Mucosa of rectum (tissue), 2 donors: Measurements from ENCODE around the gene PALLD.

ENCODE experiments used
- H3K27ac ChIP-seq, 2 donors: one replicate each; pipeline ENCODE4 v1.7.0; 2013; ENCODE audit warnings: inconsistent platforms in 2 of 2, low read depth in 2 of 2, low read length in 2 of 2
- H3K27me3 ChIP-seq, 2 donors: one replicate each; pipeline ENCODE4 v1.7.0; 2013; ENCODE audit warnings: low read length in 2 of 2; ENCODE audit not compliant: control insufficient read depth in 2 of 2, insufficient read depth in 2 of 2
- H3K36me3 ChIP-seq, 2 donors: one replicate each; pipeline ENCODE4 v1.7.0; 2013; ENCODE audit warnings: low read length in 2 of 2; ENCODE audit not compliant: control insufficient read depth in 2 of 2, insufficient read depth in 2 of 2
- H3K4me1 ChIP-seq, 2 donors: one replicate each; pipeline ENCODE4 v1.7.0; 2013; ENCODE audit warnings: low read length in 2 of 2, mild to moderate bottlenecking in 1 of 2; ENCODE audit not compliant: control insufficient read depth in 2 of 2, insufficient read depth in 2 of 2
- H3K4me3 ChIP-seq, 2 donors: one replicate each; pipeline ENCODE4 v1.7.0; 2013; ENCODE audit warnings: low read length in 2 of 2
- H3K9ac ChIP-seq, 2 donors: one replicate each; pipeline ENCODE4 v1.7.0; 2013; ENCODE audit warnings: low read length in 2 of 2, low read depth in 1 of 2, mild to moderate bottlenecking in 1 of 2
- H3K9me3 ChIP-seq, 2 donors: one replicate each; pipeline ENCODE4 v1.7.0; 2013; ENCODE audit warnings: low read length in 2 of 2; ENCODE audit not compliant: control insufficient read depth in 2 of 2
- donor health status: healthy.
- donor health status: Normal muscosa, but diverticular disease.

Gene PALLD

DNA sequence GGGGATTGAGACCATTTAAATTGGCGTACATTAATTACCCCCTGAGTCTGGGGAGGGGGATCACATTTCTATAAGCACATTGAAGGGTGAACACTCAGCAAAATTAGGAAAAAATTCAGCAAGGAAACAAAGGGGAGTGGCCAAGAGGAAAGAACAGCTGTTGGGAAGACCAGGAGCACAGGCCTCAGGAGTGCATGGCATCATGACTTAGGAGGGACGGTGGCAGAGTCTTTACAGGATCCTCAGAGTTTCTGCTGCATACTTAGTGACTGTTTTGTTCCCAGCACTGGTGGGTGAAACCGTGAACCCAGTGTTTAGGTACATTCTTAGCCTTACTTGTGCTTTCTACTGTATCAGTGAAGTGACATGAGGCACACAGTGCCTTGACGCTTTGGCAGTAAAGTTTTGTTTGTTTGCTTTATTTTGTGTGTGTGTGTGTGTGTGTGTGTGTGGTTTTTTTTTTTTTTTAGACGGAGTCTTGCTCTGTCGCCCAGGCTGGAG lies 391.9 kb downstream of the PALLD start:
- Histone ChIP-seq H3K4me1 (no peaks in the 10 kb centered on the region), H3K27ac (no peak overlapping the region), H3K36me3 (peaks cover 10 to 20% of the 10 kb centered on the region in 2 donors), H3K9ac (no peak overlapping the region), H3K4me3 (no peak overlapping the region), H3K9me3 (no peaks in the 10 kb centered on the region), H3K27me3 (no peaks in the 10 kb centered on the region)

DNA sequence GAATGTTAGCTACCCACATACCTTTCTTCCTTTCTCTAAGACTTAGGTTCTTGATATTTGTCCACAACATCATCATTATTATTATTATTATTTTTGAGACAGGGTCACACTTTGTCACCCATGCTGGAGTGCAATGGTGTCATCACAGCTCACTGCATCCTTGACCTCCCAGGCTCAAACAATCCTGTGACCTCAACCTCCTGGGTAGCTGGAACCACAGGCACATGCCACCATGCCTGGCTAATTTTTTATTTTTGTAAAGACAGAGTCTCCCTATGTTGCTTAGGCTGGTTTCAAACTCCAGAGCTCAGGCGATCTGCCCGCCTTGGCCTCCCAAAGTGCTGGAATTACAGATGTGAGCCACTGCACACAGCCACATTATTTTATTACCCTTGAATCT lies 394.2 kb downstream of the PALLD start:
- H3K4me3 ChIP-seq = no peak overlapping the region
- H3K4me1 ChIP-seq = no peaks in the 10 kb centered on the region
- peaks cover 19 to 33% of the 10 kb centered on the region in 2 donors for H3K36me3 ChIP-seq
- no peak overlapping the region for H3K9ac ChIP-seq
- H3K27ac ChIP-seq = no peak overlapping the region
- no peaks in the 10 kb centered on the region for H3K27me3 ChIP-seq
- no peaks in the 10 kb centered on the region for H3K9me3 ChIP-seq

DNA sequence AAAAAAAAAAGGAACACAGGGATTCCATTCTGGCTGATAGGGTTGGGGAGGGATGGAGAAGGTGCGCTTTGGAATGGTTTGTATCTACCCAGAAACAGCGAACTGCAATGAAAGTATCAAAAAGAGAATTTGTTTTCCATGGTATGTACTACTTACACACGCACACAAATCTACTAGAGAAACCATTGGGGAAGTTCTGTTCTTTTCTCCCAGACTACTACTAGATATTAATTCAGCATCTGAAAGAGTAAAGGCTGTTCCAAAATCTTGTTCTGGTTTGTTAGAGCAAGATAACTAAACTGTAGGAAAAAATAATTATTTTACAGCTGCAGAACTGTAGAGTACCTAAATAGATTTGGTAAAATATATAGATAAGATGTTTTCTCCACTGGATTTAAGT lies 394.8 kb downstream of the PALLD start:
- Histone ChIP-seq H3K27me3 (no peaks in the 10 kb centered on the region), H3K36me3 (peaks cover 23 to 33% of the 10 kb centered on the region in 2 donors), H3K9me3 (no peaks in the 10 kb centered on the region), H3K4me3 (no peak overlapping the region), H3K27ac (no peak overlapping the region), H3K4me1 (no peaks in the 10 kb centered on the region), H3K9ac (no peak overlapping the region)

DNA sequence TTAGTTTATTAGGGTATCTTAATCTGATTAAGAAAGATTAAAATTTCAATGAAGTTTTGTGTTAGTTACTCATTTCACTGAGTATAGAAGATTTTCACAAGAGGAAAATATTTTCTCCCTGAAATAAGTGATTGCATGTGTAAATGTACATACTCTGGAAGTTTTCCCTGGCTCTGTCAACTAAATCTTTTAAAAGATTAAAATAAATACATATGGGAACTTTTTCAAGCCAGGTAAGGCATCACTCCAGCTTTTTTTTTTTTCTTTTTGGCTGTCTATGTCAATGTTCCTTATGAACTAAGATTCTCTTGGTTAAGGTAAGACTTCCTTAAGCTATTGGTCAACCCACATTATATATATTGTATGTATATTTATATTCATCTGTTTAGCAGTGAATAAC lies 395.6 kb downstream of the PALLD start:
- H3K9me3 ChIP-seq = no peaks in the 10 kb centered on the region
- H3K9ac ChIP-seq = no peak overlapping the region
- no peaks in the 10 kb centered on the region for H3K27me3 ChIP-seq
- H3K4me1 ChIP-seq = no peaks in the 10 kb centered on the region
- H3K4me3 ChIP-seq = no peak overlapping the region
- H3K27ac ChIP-seq = no peak overlapping the region
- peaks cover 23 to 33% of the 10 kb centered on the region in 2 donors for H3K36me3 ChIP-seq

DNA sequence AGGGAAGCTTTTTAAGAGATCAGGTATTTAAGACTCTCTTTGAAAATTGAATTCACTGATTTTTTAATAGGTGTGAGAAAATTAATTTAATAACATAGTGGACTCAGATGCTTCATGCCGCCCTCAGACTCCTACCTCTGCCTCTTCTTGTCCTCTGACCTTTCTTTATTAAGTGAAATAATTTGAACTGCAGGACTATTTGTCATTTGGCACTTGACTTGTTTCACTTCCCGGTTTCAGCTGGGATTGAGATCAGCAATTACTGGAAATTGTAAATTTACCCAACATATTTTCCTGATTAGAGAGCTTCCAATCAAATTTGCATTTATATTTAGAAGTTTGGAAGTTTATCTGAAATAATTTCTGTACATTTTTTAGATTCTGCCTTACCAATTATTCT lies 396.4 kb downstream of the PALLD start:
- Histone ChIP-seq H3K27ac (no peak overlapping the region), H3K4me1 (no peaks in the 10 kb centered on the region), H3K9me3 (no peaks in the 10 kb centered on the region), H3K4me3 (no peak overlapping the region), H3K9ac (no peak overlapping the region), H3K27me3 (no peaks in the 10 kb centered on the region), H3K36me3 (peaks cover 23 to 34% of the 10 kb centered on the region in 2 donors)

DNA sequence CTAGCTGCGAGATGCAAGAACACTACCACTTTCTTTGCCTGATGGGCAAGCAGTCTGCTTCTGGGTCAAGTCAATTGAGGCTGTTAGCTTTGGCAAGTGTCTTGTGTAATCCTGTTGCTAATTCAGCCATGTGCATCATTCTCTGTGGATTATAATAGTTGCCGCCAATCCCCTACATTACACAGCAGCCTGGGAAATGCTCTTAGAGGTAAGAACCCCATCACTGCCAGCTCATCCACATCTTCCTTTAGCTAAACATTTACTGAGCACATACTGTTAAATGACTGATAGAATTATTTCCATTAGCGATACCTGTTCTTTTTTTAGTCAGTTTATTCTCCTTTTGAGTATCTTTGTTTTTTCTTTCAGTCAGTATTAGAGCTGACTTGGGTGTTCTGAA lies 397.0 kb downstream of the PALLD start:
- Histone ChIP-seq H3K9ac (no peak overlapping the region), H3K36me3 (peaks cover 29 to 40% of the 10 kb centered on the region in 2 donors), H3K27ac (no peak overlapping the region)

DNA sequence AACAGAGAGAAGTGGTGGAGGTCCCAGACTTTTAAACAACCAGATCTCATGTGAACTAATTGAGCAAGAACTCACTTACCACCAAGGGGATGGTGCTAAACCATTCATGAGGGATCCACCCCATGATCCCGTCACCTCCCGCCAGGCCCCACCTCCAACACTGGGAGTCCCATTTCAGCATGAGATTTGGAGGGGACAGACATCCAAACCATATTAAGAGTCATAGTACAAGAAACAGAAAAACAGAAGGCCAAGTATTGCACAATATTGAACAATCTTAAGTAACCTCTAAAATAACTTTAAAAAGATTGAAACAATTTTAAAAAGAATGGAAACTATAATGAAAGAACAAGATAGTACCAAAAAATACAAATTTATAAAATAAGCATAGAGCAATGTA lies 403.2 kb downstream of the PALLD start:
- Histone ChIP-seq H3K4me3 (no peak overlapping the region), H3K4me1 (no peaks in the 10 kb centered on the region), H3K36me3 (peaks cover 26 to 27% of the 10 kb centered on the region in 2 donors), H3K27me3 (no peaks in the 10 kb centered on the region), H3K27ac (no peak overlapping the region), H3K9me3 (no peaks in the 10 kb centered on the region), H3K9ac (no peak overlapping the region)

More for the DNA sequence above, 397.0 kb downstream of the PALLD start:
- H3K9me3 ChIP-seq = no peaks in the 10 kb centered on the region
- no peaks in the 10 kb centered on the region for H3K4me1 ChIP-seq
- no peak overlapping the region for H3K4me3 ChIP-seq
- H3K27me3 ChIP-seq = no peaks in the 10 kb centered on the region

DNA sequence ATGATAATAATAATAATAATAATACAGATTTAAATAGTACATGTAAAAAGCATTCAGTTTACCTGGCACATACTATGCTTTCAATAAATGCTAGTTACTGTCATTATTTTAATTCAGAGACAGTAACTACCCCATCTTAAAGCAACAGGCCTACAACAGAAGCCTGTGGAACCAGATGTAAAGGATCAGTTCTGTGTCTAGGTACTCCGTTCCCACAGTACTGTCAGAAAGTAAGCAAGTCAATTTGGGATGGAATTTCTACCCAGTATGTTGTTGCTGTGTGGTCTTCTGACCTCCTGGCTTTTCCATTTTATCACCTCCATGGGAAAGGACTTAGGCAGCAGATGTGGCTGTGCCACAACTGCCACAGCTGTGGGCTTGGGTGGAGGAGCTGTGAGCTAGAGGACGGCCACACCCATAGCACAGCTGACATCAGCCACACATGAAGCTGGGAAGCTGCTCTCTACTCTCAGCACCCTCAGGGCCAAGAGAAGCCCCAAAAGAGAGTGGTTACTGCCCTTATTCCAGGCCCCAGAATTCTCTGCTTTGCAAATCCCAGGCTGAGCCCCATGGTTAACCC lies 410.4 kb downstream of the PALLD start:
- H3K27me3 ChIP-seq = no peaks in the 10 kb centered on the region
- H3K9me3 ChIP-seq = no peaks in the 10 kb centered on the region
- peak overlapping the region; percentile 9 to 38 for H3K27ac ChIP-seq
- H3K36me3 ChIP-seq = peaks cover 7% of the 10 kb centered on the region in 2 donors
- H3K9ac ChIP-seq = no peak overlapping the region
- H3K4me1 ChIP-seq = no peaks in the 10 kb centered on the region
- no peak overlapping the region for H3K4me3 ChIP-seq

DNA sequence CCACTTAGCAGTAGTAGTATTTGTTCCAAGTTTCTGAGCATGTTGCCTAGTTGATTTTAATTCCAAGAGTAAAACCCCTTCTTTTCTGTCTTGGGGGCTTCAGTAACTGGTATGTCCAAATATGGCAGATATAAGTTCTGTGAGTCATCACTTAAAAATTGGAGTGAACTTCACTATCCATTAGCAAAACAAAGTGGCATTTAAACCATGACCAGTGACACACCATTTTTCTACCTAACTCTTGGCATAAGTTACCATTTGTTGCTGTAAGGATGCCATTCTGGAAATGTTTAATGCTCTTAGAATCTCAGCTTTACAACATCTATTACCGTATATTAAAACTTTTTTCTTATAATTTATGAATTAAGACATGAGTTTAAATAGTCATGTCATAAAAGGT lies 411.2 kb downstream of the PALLD start:
- H3K9me3 ChIP-seq = no peaks in the 10 kb centered on the region
- no peaks in the 10 kb centered on the region for H3K27me3 ChIP-seq
- H3K4me3 ChIP-seq = no peak overlapping the region
- H3K27ac ChIP-seq = peak overlapping the region; percentile 32 to 38
- peaks cover 7 to 8% of the 10 kb centered on the region in 2 donors for H3K36me3 ChIP-seq
- H3K4me1 ChIP-seq = no peaks in the 10 kb centered on the region
- H3K9ac ChIP-seq = no peak overlapping the region

DNA sequence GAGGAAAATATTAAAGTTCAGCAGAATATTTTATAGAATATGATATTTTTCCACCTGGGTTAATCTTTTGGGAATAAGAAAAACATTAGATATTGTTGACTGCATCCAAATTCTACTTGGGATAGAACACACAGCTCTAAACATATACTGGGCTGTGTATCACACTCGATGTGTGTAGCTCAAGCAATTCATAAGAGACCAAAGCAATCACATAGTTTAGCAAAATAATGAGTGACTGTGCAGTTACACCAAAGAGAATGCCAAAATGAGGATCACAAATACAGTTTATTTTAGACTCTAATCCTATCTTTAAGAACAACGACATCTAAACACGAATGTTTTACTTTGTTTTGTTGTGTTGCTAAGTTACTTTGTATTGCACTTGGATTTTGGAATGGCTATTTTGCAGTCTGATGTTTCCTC lies 412.0 kb downstream of the PALLD start:
- Histone ChIP-seq H3K9ac (no peak overlapping the region), H3K27ac (peak overlapping the region in 1 of 2 donors; percentile 32), H3K9me3 (no peaks in the 10 kb centered on the region), H3K36me3 (peaks cover 8% of the 10 kb centered on the region in 2 donors), H3K4me3 (no peak overlapping the region), H3K27me3 (no peaks in the 10 kb centered on the region), H3K4me1 (no peaks in the 10 kb centered on the region)
